ENCODE data around the gene TENT5C.

Gene TENT5C

DNA sequence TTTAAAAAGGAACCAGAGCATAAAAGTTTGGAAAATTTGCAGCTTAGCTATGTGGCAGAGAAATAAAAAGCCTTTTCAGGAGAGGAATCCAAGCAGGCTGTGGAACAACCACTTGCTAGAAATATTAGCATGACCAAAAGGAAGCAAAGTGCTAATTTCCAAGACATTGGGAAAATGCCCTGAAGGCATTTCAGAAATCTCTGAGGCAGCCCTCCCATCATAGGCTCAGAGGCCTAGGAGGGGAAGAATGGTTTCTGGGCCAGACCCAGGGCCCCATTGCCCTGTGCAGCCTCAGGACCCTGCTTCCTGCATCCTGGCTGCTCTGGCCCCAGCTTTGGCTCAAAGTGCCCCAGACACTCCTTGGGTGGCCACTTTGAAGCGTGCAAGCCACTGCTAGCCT, 56.8 kb downstream of the TENT5C start:
- no peak for DNase-seq

DNA sequence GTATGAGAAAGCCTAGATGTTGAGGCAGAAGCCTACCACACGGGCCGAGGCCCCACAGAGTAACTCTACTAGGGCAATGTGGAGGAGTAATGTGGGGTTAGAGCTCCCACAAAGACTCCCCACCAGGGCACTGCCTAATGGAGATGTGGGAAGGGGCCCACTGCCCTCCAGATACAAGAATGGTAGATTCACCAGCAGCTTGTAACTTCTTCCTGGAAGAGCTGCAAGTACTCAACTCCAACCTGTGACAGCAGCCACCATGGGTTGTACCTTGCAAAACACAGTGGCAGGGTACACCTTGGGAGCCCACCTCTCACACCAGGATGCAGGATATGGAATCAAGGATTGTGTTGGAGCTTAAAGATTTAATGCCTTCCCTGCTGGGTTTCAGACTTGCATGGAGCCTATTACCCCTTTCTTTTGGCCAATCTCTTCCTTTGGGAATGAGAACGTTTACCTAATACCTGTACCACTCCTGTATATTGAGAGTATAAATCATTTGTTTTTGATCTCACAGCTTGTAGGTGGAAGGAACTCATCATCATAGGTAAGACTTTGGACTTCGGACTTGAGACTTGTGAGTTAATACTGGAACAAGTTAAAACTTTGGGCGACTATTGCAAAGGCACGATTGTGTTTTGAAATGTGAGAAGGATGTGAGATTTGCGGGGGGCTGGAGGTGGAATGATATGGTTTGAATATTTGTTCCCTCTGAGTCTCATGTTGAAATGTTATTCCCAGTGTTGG, 57.5 kb downstream of the TENT5C start:
- H3K4me2 ChIP-seq (ENCODE audit: low read length, poor library complexity, severe bottlenecking), result no peak overlapping the region
- H3K9me3 ChIP-seq (ENCODE audit: control insufficient read depth, low read length), result no peaks in the 10 kb centered on the region
- no peaks in the 10 kb centered on the region for H3K79me1 ChIP-seq (replicated peaks; ENCODE audit: low read length, poor library complexity, severe bottlenecking)
- 98% methylated on average over 6 of the region's 7 CpGs for WGBS
- no peak overlapping the region for H3K4me3 ChIP-seq (ENCODE audit: insufficient read depth in 1 of 2, low read depth in 1 of 2, low read length in 2 of 2)
- no peak overlapping the region for H3K27ac ChIP-seq (ENCODE audit: low read length, poor library complexity, severe bottlenecking)
- DNase-seq, result no peak
- no peak overlapping the region for H2AFZ ChIP-seq (ENCODE audit: low read depth, low read length)
- no peak overlapping the region for H2BK5ac ChIP-seq (ENCODE audit: low read depth, low read length, poor library complexity, severe bottlenecking)
- H2AK5ac ChIP-seq (ENCODE audit: low read length, severe bottlenecking), result no peak overlapping the region
- no peak overlapping the region for H2BK120ac ChIP-seq (ENCODE audit: low read depth, low read length)
- H3K4me1 ChIP-seq (ENCODE audit: control insufficient read depth, insufficient read depth, low read depth, low read length), result no peaks in the 10 kb centered on the region
- peaks cover 0 to 27% of the 10 kb centered on the region in 2 experiments for H3K27me3 ChIP-seq (ENCODE audit: control insufficient read depth in 1 of 2, insufficient read depth in 1 of 2, low read length in 2 of 2)
- H3K4ac ChIP-seq (ENCODE audit: low read depth in 1 of 2, low read length in 2 of 2), result no peak overlapping the region
- no peak overlapping the region for H2BK12ac ChIP-seq (ENCODE audit: low read length in 2 of 2)
- no peak overlapping the region for H2BK15ac ChIP-seq (ENCODE audit: low read depth, poor library complexity, severe bottlenecking)
- H3K23ac ChIP-seq (ENCODE audit: low read length in 2 of 2), result no peak overlapping the region
- no peaks in the 10 kb centered on the region for H3K36me3 ChIP-seq (ENCODE audit: control insufficient read depth in 1 of 2, insufficient read depth in 2 of 2, low read depth in 1 of 2, low read length in 2 of 2)
- H4K8ac ChIP-seq (ENCODE audit: low read length), result no peak overlapping the region
- no peak overlapping the region for H3K18ac ChIP-seq (ENCODE audit: low read depth in 1 of 2, low read length in 2 of 2)
- no peak overlapping the region for H3K14ac ChIP-seq (ENCODE audit: low read length in 2 of 2)
- H3K9ac ChIP-seq (ENCODE audit: low read length), result no peak overlapping the region
- no peak overlapping the region for H4K91ac ChIP-seq (ENCODE audit: low read length)

More for the DNA sequence above, 56.8 kb downstream of the TENT5C start:
- H4K8ac ChIP-seq (ENCODE audit: low read length), result peak overlapping the region; percentile 67
- H3K4me3 ChIP-seq (ENCODE audit: insufficient read depth in 1 of 2, low read depth in 1 of 2, low read length in 2 of 2), result no peak overlapping the region
- H3K18ac ChIP-seq (ENCODE audit: low read depth in 1 of 2, low read length in 2 of 2), result no peak overlapping the region
- no peak overlapping the region for H3K14ac ChIP-seq (ENCODE audit: low read length in 2 of 2)
- no peak overlapping the region for H2BK120ac ChIP-seq (ENCODE audit: low read depth, low read length)
- no peak overlapping the region for H2AFZ ChIP-seq (ENCODE audit: low read depth, low read length)
- H2BK15ac ChIP-seq (ENCODE audit: low read depth, poor library complexity, severe bottlenecking), result no peak overlapping the region
- H3K9ac ChIP-seq (ENCODE audit: low read length), result no peak overlapping the region
- no peak overlapping the region for H3K23ac ChIP-seq (ENCODE audit: low read length in 2 of 2)
- H3K4me1 ChIP-seq (ENCODE audit: control insufficient read depth, insufficient read depth, low read depth, low read length), result no peaks in the 10 kb centered on the region
- no peak overlapping the region for H2BK5ac ChIP-seq (ENCODE audit: low read depth, low read length, poor library complexity, severe bottlenecking)
- no peak overlapping the region for H4K91ac ChIP-seq (ENCODE audit: low read length)
- H3K36me3 ChIP-seq (ENCODE audit: control insufficient read depth in 1 of 2, insufficient read depth in 2 of 2, low read depth in 1 of 2, low read length in 2 of 2), result no peaks in the 10 kb centered on the region
- 87% methylated on average over 1 of the region's 1 CpG for WGBS
- H3K9me3 ChIP-seq (ENCODE audit: control insufficient read depth, low read length), result no peaks in the 10 kb centered on the region
- no peaks in the 10 kb centered on the region for H3K79me1 ChIP-seq (replicated peaks; ENCODE audit: low read length, poor library complexity, severe bottlenecking)
- H3K4me2 ChIP-seq (ENCODE audit: low read length, poor library complexity, severe bottlenecking), result no peak overlapping the region
- no peak overlapping the region for H3K27ac ChIP-seq (ENCODE audit: low read length, poor library complexity, severe bottlenecking)
- no peak overlapping the region for H2AK5ac ChIP-seq (ENCODE audit: low read length, severe bottlenecking)
- no peak overlapping the region for H2BK12ac ChIP-seq (ENCODE audit: low read length in 2 of 2)
- H3K4ac ChIP-seq (ENCODE audit: low read depth in 1 of 2, low read length in 2 of 2), result no peak overlapping the region
- peaks cover 0 to 27% of the 10 kb centered on the region in 2 experiments for H3K27me3 ChIP-seq (ENCODE audit: control insufficient read depth in 1 of 2, insufficient read depth in 1 of 2, low read length in 2 of 2)

DNA sequence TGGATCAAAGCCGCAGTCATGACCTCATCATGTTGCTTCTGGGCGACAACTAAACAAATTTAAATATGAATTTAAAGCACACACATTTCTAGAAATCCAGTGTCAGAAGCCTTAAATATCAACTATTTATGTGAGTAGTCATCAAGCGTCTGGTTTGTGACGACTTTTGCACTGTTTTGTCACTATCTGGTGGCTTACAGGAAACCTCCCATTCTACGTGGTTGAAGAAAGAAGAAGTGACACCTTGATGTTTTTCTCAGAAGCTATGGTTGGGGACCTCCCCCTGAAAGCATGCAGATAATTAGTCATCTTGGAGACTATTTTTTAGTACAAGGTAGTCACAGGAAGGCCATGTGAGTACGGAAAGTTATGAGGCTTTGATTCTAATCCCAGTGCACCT, 58.5 kb downstream of the TENT5C start:
- Histone ChIP-seq H2BK12ac (ENCODE audit: low read length in 2 of 2) (no peak overlapping the region), H2BK5ac (ENCODE audit: low read depth, low read length, poor library complexity, severe bottlenecking) (no peak overlapping the region), H3K23ac (ENCODE audit: low read length in 2 of 2) (no peak overlapping the region), H3K9ac (ENCODE audit: low read length) (no peak overlapping the region), H3K27me3 (ENCODE audit: control insufficient read depth in 1 of 2, insufficient read depth in 1 of 2, low read length in 2 of 2) (peaks cover 0 to 23% of the 10 kb centered on the region in 2 experiments), H3K14ac (ENCODE audit: low read length in 2 of 2) (no peak overlapping the region), H2AFZ (ENCODE audit: low read depth, low read length) (no peak overlapping the region), H4K8ac (ENCODE audit: low read length) (no peak overlapping the region), H2AK5ac (ENCODE audit: low read length, severe bottlenecking) (no peak overlapping the region), H3K4me2 (ENCODE audit: low read length, poor library complexity, severe bottlenecking) (no peak overlapping the region), H3K18ac (ENCODE audit: low read depth in 1 of 2, low read length in 2 of 2) (no peak overlapping the region), H2BK15ac (ENCODE audit: low read depth, poor library complexity, severe bottlenecking) (no peak overlapping the region), H3K79me1 (replicated peaks; ENCODE audit: low read length, poor library complexity, severe bottlenecking) (no peaks in the 10 kb centered on the region), H2BK120ac (ENCODE audit: low read depth, low read length) (no peak overlapping the region), H4K91ac (ENCODE audit: low read length) (no peak overlapping the region), H3K4me1 (ENCODE audit: control insufficient read depth, insufficient read depth, low read depth, low read length) (no peaks in the 10 kb centered on the region), H3K9me3 (ENCODE audit: control insufficient read depth, low read length) (no peaks in the 10 kb centered on the region), H3K36me3 (ENCODE audit: control insufficient read depth in 1 of 2, insufficient read depth in 2 of 2, low read depth in 1 of 2, low read length in 2 of 2) (no peaks in the 10 kb centered on the region), H3K4ac (ENCODE audit: low read depth in 1 of 2, low read length in 2 of 2) (no peak overlapping the region), H3K27ac (ENCODE audit: low read length, poor library complexity, severe bottlenecking) (no peak overlapping the region), H3K4me3 (ENCODE audit: insufficient read depth in 1 of 2, low read depth in 1 of 2, low read length in 2 of 2) (no peak overlapping the region)
- 96% methylated on average over 6 of the region's 6 CpGs for WGBS
- no peak for DNase-seq

DNA sequence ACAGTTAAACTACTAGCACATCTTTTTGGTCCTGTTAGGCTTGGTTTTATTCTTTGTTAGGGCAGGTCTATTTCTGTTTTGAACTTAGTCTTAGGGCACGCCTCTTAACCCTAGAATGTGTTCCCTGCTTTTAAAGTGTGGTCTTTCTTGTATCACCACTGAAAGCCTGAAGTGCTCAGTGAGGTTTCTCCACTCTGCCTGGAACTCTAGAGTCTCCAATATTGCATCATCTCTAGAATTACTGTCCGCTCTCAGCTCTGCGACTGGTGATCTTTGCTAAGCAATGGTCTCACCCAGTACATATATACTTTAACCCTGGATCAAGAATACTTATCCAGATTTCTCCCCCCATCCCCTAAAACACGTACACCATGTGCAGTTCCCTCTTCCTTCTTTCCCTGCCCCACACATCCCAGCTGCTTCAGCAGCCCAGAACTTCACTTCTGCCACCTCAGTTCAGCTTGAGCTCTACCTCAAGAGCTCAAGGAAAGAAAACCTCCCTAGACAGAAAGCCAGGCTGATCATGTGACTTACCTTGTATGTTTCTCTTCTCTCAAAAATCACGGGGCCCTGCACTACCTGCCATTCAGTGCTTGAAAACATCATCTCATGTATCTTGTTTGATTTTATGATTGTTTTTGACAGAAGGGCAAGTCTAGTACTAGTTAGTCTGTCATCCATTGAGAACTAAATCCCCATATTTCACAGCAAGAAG, 59.9 kb downstream of the TENT5C start:
- no peak overlapping the region for H3K4me3 ChIP-seq (ENCODE audit: insufficient read depth in 1 of 2, low read depth in 1 of 2, low read length in 2 of 2)
- H3K4ac ChIP-seq (ENCODE audit: low read depth in 1 of 2, low read length in 2 of 2), result peak overlapping the region in 1 of 2 experiments; percentile 8
- no peak overlapping the region for H3K4me2 ChIP-seq (ENCODE audit: low read length, poor library complexity, severe bottlenecking)
- H2BK5ac ChIP-seq (ENCODE audit: low read depth, low read length, poor library complexity, severe bottlenecking), result no peak overlapping the region
- no peak overlapping the region for H3K14ac ChIP-seq (ENCODE audit: low read length in 2 of 2)
- no peak overlapping the region for H3K18ac ChIP-seq (ENCODE audit: low read depth in 1 of 2, low read length in 2 of 2)
- H4K91ac ChIP-seq (ENCODE audit: low read length), result no peak overlapping the region
- no peak overlapping the region for H2AFZ ChIP-seq (ENCODE audit: low read depth, low read length)
- H3K27me3 ChIP-seq (ENCODE audit: control insufficient read depth in 1 of 2, insufficient read depth in 1 of 2, low read length in 2 of 2), result peaks cover 0 to 10% of the 10 kb centered on the region in 2 experiments
- H2BK12ac ChIP-seq (ENCODE audit: low read length in 2 of 2), result no peak overlapping the region
- H3K9me3 ChIP-seq (ENCODE audit: control insufficient read depth, low read length), result no peaks in the 10 kb centered on the region
- H4K8ac ChIP-seq (ENCODE audit: low read length), result no peak overlapping the region
- DNase-seq, result peak; percentile 52
- H3K9ac ChIP-seq (ENCODE audit: low read length), result no peak overlapping the region
- H3K4me1 ChIP-seq (ENCODE audit: control insufficient read depth, insufficient read depth, low read depth, low read length), result no peaks in the 10 kb centered on the region
- no peak overlapping the region for H3K27ac ChIP-seq (ENCODE audit: low read length, poor library complexity, severe bottlenecking)
- no peak overlapping the region for H2AK5ac ChIP-seq (ENCODE audit: low read length, severe bottlenecking)
- no peaks in the 10 kb centered on the region for H3K36me3 ChIP-seq (ENCODE audit: control insufficient read depth in 1 of 2, insufficient read depth in 2 of 2, low read depth in 1 of 2, low read length in 2 of 2)
- H2BK120ac ChIP-seq (ENCODE audit: low read depth, low read length), result no peak overlapping the region
- H2BK15ac ChIP-seq (ENCODE audit: low read depth, poor library complexity, severe bottlenecking), result no peak overlapping the region
- H3K79me1 ChIP-seq (replicated peaks; ENCODE audit: low read length, poor library complexity, severe bottlenecking), result no peaks in the 10 kb centered on the region
- no peak overlapping the region for H3K23ac ChIP-seq (ENCODE audit: low read length in 2 of 2)
- 88% methylated on average over 4 of the region's 5 CpGs for WGBS

Measured in mesenchymal stem cell (in vitro differentiated cells and primary cell).